Parathyroid adenoma (tissue), 2 donors: ENCODE results near the gene NCKAP5.

Source experiments
- H2AFZ ChIP-seq: fragments of 300-600 bp; sonication (generic); one replicate; pipeline ENCODE4 v1.7.0; 2017; ENCODE audit warnings: antibody characterized with exemption, mild to moderate bottlenecking
- H3K27ac ChIP-seq: fragments of 300-600 bp; sonication (generic); one replicate; pipeline ENCODE4 v1.7.0; 2017
- H3K27me3 ChIP-seq: fragments of 300-600 bp; sonication (generic); one replicate; pipeline ENCODE4 v1.7.0; 2017; ENCODE audit warnings: low read length; ENCODE audit not compliant: control insufficient read depth, insufficient read depth
- H3K36me3 ChIP-seq: fragments of 300-600 bp; sonication (generic); one replicate; pipeline ENCODE4 v1.7.0; 2017; ENCODE audit warnings: low read length; ENCODE audit not compliant: control insufficient read depth, insufficient read depth
- H3K4me1 ChIP-seq: fragments of 300-600 bp; sonication (generic); one replicate; pipeline ENCODE4 v1.7.0; 2017; ENCODE audit warnings: control low read depth
- H3K4me2 ChIP-seq: fragments of 300-600 bp; sonication (generic); one replicate; pipeline ENCODE4 v1.7.0; 2017; ENCODE audit warnings: low read length
- H3K4me3 ChIP-seq: fragments of 300-600 bp; sonication (generic); one replicate; pipeline ENCODE4 v1.7.0; 2017; ENCODE audit warnings: low read depth, low read length
- H3K79me2 ChIP-seq: fragments of 300-600 bp; sonication (generic); one replicate; pipeline ENCODE4 v1.7.0; 2017; ENCODE audit warnings: control low read depth
- H3K9ac ChIP-seq: fragments of 300-600 bp; sonication (generic); one replicate; pipeline ENCODE4 v1.7.0; 2017; ENCODE audit warnings: mild to moderate bottlenecking
- H3K9me3 ChIP-seq: fragments of 300-600 bp; sonication (generic); one replicate; pipeline ENCODE4 v1.7.0; 2017; ENCODE audit warnings: low read length; ENCODE audit not compliant: control insufficient read depth
- TF ChIP-seq, protein P1 (sequence below): fragments of 300-600 bp; sonication (generic); IDR thresholded peaks from one replicate; pipeline ENCODE4 v1.7.0; 2017; ENCODE audit warnings: antibody characterized with exemption, mild to moderate bottlenecking
- donor health status: primary hyperparathyroidism.

Gene NCKAP5

DNA sequence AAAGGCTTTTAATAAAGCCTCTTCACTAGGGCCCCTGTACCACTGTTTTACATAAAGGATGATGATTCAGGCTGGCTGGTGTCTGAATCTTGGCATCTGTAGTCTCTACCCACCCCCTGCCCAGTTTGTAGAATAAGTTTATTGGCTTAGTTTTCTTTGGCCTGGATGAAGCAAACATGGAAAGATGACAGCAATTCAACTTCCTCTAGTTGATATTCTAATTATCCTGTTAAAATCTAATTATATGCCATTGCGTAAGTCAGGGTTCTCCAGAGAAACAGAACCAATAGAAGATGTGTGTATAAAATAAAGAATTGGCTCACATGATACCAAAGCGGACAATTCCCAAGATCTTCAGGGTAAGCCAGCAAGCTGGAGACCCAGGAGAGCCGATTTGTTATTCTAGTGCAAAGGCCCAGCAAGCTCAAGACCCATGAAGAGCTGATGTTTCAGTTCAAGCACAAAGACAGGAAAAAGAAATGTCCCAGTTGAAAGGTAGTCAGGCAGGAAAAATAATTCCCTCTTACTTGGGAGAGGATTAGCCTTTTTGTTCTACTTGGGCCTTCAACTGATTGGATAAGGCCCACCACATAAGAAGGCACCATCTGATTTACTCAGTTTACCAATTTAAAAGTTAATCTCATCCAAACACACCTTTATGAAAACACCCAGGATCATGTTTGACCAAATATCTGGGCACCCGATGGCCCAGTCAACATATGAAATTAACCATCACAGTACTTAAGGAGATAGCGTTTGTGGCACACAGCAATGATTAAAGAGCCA lies 815.6 kb downstream of the NCKAP5 start:
- H3K79me2 ChIP-seq: no peaks in the 10 kb centered on the region
- no peaks in the 10 kb centered on the region for H3K4me1 ChIP-seq
- no peak overlapping the region for H3K4me3 ChIP-seq
- TF ChIP-seq, protein P1, sequence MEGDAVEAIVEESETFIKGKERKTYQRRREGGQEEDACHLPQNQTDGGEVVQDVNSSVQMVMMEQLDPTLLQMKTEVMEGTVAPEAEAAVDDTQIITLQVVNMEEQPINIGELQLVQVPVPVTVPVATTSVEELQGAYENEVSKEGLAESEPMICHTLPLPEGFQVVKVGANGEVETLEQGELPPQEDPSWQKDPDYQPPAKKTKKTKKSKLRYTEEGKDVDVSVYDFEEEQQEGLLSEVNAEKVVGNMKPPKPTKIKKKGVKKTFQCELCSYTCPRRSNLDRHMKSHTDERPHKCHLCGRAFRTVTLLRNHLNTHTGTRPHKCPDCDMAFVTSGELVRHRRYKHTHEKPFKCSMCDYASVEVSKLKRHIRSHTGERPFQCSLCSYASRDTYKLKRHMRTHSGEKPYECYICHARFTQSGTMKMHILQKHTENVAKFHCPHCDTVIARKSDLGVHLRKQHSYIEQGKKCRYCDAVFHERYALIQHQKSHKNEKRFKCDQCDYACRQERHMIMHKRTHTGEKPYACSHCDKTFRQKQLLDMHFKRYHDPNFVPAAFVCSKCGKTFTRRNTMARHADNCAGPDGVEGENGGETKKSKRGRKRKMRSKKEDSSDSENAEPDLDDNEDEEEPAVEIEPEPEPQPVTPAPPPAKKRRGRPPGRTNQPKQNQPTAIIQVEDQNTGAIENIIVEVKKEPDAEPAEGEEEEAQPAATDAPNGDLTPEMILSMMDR: no peak
- no peaks in the 10 kb centered on the region for H3K9me3 ChIP-seq
- no peaks in the 10 kb centered on the region for H3K27me3 ChIP-seq
- no peak overlapping the region for H3K27ac ChIP-seq
- no peaks in the 10 kb centered on the region for H3K36me3 ChIP-seq
- no peak overlapping the region for H3K4me2 ChIP-seq
- no peak overlapping the region for H2AFZ ChIP-seq
- H3K9ac ChIP-seq: no peak overlapping the region

DNA sequence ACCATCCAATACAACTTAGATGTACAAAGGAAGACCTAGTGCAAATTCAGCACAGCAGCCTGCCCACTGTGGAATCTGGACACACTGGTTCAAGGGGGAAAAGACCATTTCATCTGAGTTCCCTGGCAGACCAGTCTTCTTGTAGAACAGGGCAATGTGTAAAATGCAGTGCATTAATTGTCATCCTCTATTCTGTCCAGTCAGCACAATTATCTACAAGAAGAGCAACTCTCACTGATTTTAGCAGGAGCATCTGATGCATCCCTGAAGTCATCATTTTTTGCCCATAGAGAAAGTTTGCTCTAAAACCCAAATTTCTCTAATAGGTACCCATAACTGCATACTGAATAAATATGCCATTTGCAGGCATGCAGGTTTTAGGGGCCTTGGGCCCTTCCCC lies 816.4 kb downstream of the NCKAP5 start:
- Histone ChIP-seq H3K27me3 (no peaks in the 10 kb centered on the region), H3K4me1 (no peaks in the 10 kb centered on the region), H3K4me3 (no peak overlapping the region), H3K36me3 (no peaks in the 10 kb centered on the region), H2AFZ (no peak overlapping the region), H3K9me3 (no peaks in the 10 kb centered on the region), H3K4me2 (no peak overlapping the region), H3K27ac (no peak overlapping the region), H3K79me2 (no peaks in the 10 kb centered on the region), H3K9ac (no peak overlapping the region)
- TF ChIP-seq, protein P1: no peak

DNA sequence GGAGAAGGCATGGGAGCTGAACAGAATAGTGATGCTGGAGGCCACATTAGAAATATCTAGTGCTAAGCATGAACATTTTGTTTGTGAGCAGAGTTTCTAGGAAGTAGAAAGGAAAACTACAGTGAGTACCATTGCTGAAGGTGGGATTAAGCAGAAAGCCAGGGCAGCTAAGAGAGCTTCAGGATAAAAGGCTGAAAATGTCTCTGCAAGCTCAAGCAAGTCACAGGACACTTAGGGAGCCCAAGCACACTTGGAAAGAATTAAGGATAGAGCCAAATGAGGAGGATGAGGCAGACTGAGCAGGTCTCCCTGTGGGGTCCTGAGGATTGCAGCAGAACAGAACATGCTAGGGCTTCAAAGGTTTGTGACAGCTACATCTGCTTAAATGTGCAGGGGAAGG lies 817.7 kb downstream of the NCKAP5 start:
- H3K4me3 ChIP-seq: no peak overlapping the region
- no peak overlapping the region for H2AFZ ChIP-seq
- no peak overlapping the region for H3K9ac ChIP-seq
- no peaks in the 10 kb centered on the region for H3K4me1 ChIP-seq
- H3K9me3 ChIP-seq: no peaks in the 10 kb centered on the region
- H3K79me2 ChIP-seq: no peaks in the 10 kb centered on the region
- H3K4me2 ChIP-seq: no peak overlapping the region
- no peak overlapping the region for H3K27ac ChIP-seq
- TF ChIP-seq, protein P1: no peak
- H3K36me3 ChIP-seq: no peaks in the 10 kb centered on the region
- no peaks in the 10 kb centered on the region for H3K27me3 ChIP-seq

DNA sequence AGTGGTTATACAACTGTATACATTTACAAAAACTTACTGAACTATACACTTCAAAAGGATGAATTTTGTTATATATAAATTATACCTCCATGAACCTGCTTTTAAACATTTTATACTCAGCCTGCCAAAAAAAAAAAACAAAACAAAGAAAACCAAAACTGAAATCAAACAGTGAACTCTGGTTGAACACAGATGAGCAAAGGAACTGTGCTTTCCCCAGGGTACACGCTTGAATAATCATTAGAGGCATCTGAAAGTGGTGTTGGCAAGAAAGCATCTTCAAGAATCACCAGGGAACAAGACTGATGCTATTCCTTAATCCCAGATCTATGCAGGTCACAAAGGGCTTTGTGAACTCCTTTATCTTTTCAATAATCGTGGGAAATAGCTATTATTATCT lies 821.2 kb downstream of the NCKAP5 start:
- no peaks in the 10 kb centered on the region for H3K36me3 ChIP-seq
- H2AFZ ChIP-seq: no peak overlapping the region
- H3K4me1 ChIP-seq: no peaks in the 10 kb centered on the region
- H3K27ac ChIP-seq: no peak overlapping the region
- no peaks in the 10 kb centered on the region for H3K9me3 ChIP-seq
- TF ChIP-seq, protein P1: no peak
- H3K4me3 ChIP-seq: no peak overlapping the region
- H3K27me3 ChIP-seq: no peaks in the 10 kb centered on the region
- no peak overlapping the region for H3K4me2 ChIP-seq
- no peak overlapping the region for H3K9ac ChIP-seq
- no peaks in the 10 kb centered on the region for H3K79me2 ChIP-seq

DNA sequence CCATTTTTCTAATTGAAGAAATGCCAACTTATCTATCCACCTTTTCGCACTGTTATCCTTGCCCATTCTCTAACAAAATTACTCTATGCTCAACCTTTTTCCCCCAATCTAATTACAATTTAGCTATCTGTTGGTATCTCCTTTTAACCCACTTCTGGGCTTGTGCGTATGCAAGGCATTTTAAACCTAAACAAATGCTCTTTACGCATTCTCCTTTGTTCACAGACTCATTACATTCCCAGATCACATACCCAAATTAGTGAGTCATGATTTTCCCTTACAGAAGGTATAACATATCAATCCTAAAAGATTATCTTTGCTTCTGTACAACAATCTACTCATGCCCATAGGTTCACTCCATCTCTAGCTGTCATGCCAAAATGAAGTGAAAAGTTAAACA lies 826.5 kb downstream of the NCKAP5 start:
- Histone ChIP-seq H3K4me2 (no peak overlapping the region), H3K27me3 (no peaks in the 10 kb centered on the region), H3K9me3 (no peaks in the 10 kb centered on the region), H3K36me3 (no peaks in the 10 kb centered on the region), H3K9ac (no peak overlapping the region), H2AFZ (no peak overlapping the region), H3K27ac (no peak overlapping the region), H3K4me1 (no peaks in the 10 kb centered on the region), H3K4me3 (no peak overlapping the region), H3K79me2 (no peaks in the 10 kb centered on the region)
- TF ChIP-seq, protein P1: no peak
